Nephron progenitor cell (in vitro differentiated cells): ENCODE results near the gene LCN1.

Experiments used
- DNase-seq: peaks from one replicate; pipeline ENCODE4 v3.0.0; 2021
- H3K27ac Mint-ChIP-seq: 2 replicates; pipeline ENCODE4 v1.8.0; 2021; ENCODE audit warnings: mild to moderate bottlenecking, moderate library complexity, mixed read lengths
- H3K27me3 Mint-ChIP-seq: 2 replicates; pipeline ENCODE4 v1.8.0; 2021; ENCODE audit warnings: mild to moderate bottlenecking, low read depth, mixed read lengths; ENCODE audit not compliant: poor library complexity
- H3K36me3 Mint-ChIP-seq: 2 replicates; pipeline ENCODE4 v1.8.0; 2021; ENCODE audit warnings: low read depth, mixed read lengths
- H3K4me1 Mint-ChIP-seq: 2 replicates; pipeline ENCODE4 v1.8.0; 2021; ENCODE audit warnings: mixed read lengths
- H3K4me3 Mint-ChIP-seq: 2 replicates; pipeline ENCODE4 v1.8.0; 2021; ENCODE audit warnings: mild to moderate bottlenecking, moderate library complexity, mixed read lengths
- H3K9me3 Mint-ChIP-seq: 2 replicates; pipeline ENCODE4 v1.8.0; 2021; ENCODE audit warnings: mild to moderate bottlenecking, moderate library complexity, mixed read lengths
- CTCF ChIP-seq: fragments of 200-600 bp; sonication (generic); IDR thresholded peaks from 2 replicates; pipeline ENCODE4 v1.5.0; 2021; ENCODE audit warnings: antibody characterized with exemption

LCN1 gene

GRCh38 chr9:135520916-135521607 is at the start of gene LCN1:
TSS of gene LCN1 (plus strand) at chr9:135521440. CDS start at chr9:135521498, 58 bp downstream.
- TF ChIP-seq CTCF = no peak
- H3K27me3 Mint-ChIP-seq = peaks cover 5% of the 10 kb centered on the region
- H3K27ac Mint-ChIP-seq = peak within 1 kb of the TSS; percentile 17
- no peak within 1 kb of the TSS for H3K4me3 Mint-ChIP-seq
- no peaks in the 10 kb centered on the region for H3K36me3 Mint-ChIP-seq
- H3K4me1 Mint-ChIP-seq = peaks cover 55% of the 10 kb centered on the region
- no peak for DNase-seq
- peaks cover 10% of the 10 kb centered on the region for H3K9me3 Mint-ChIP-seq

GRCh38 chr9:135471791-135472640 is 49.2 kb upstream of the LCN1 start:
- H3K27me3 Mint-ChIP-seq = no peaks in the 10 kb centered on the region
- peak; percentile 75 for DNase-seq
- H3K36me3 Mint-ChIP-seq = peaks cover 14% of the 10 kb centered on the region
- peak overlapping the region; percentile 70 for H3K4me3 Mint-ChIP-seq
- H3K9me3 Mint-ChIP-seq = no peaks in the 10 kb centered on the region
- peaks cover 85% of the 10 kb centered on the region for H3K4me1 Mint-ChIP-seq
- peak overlapping the region; percentile 99 for H3K27ac Mint-ChIP-seq
- no peak for TF ChIP-seq CTCF

GRCh38 chr9:135473972-135474543 is 47.2 kb upstream of the LCN1 start:
- no peaks in the 10 kb centered on the region for H3K27me3 Mint-ChIP-seq

GRCh38 chr9:135474915-135475314 is 46.3 kb upstream of the LCN1 start:
- Mint-ChIP-seq H3K4me3 (no peak overlapping the region), H3K9me3 (no peaks in the 10 kb centered on the region), H3K27me3 (no peaks in the 10 kb centered on the region), H3K4me1 (peaks cover 64% of the 10 kb centered on the region), H3K36me3 (peaks cover 8% of the 10 kb centered on the region), H3K27ac (no peak overlapping the region)
- peak; percentile 57 for TF ChIP-seq CTCF
- peak; percentile 69 for DNase-seq

More at GRCh38 chr9:135473972-135474543, 47.2 kb upstream of the LCN1 start:
- Mint-ChIP-seq H3K36me3 (peaks cover 8% of the 10 kb centered on the region), H3K9me3 (no peaks in the 10 kb centered on the region), H3K4me1 (peaks cover 72% of the 10 kb centered on the region), H3K4me3 (no peak overlapping the region), H3K27ac (no peak overlapping the region)
- no peak for TF ChIP-seq CTCF
- no peak for DNase-seq

GRCh38 chr9:135476561-135477355 is 44.5 kb upstream of the LCN1 start:
- H3K4me3 Mint-ChIP-seq = no peak overlapping the region
- peaks cover 49% of the 10 kb centered on the region for H3K4me1 Mint-ChIP-seq
- DNase-seq = no peak
- no peak for TF ChIP-seq CTCF
- no peaks in the 10 kb centered on the region for H3K27me3 Mint-ChIP-seq
- H3K36me3 Mint-ChIP-seq = no peaks in the 10 kb centered on the region
- no peaks in the 10 kb centered on the region for H3K9me3 Mint-ChIP-seq
- no peak overlapping the region for H3K27ac Mint-ChIP-seq
